HG02870 (cell line): Measurements from ENCODE around the gene PUS10.

Experiments used
- ATAC-seq: cut with Tn5 transposase; IDR thresholded peaks from one replicate; pipeline ENCODE4 v1.9.1; 2021; ENCODE audit warnings: mild to moderate bottlenecking, moderate library complexity; ENCODE audit not compliant: unreplicated experiment

Gene PUS10

DNA sequence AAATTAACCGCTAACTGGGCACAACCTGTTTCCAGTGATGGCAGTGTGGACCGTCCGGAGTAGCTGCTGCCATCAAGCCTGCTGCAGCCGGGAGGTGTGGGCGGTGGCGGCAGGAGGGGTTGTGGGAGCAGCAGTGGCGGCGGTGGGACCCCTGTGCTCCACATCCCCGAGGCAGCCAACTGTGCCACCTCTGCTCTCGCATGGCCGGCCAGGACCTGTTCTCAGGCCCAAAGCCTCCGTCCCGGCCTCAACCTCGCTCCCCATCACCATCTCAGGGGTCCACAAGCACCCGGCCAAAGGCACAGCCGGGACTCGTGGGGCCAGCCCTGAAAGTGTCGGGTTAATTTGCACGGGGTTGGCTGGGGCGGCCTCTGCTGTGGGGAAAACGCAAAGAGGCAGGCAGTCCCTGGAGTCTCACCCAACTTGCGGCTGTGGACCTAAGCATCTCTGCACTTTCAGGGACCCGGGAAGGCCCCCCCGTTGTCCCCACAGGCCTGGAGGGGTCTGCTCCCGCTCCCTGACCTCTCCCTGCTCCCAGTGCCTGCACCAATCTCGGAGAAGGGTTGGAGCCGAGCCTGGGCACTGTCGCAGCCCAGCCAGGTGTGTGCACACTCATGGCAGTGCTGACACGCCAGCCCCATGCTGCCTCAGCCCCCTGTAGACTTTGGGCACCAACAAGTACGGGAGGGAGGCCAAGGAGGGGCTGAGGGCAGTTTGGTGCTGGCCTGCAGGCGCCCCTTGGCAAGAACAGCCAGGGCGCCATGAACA, 45.0 kb downstream of the PUS10 start:
- no peak for ATAC-seq

DNA sequence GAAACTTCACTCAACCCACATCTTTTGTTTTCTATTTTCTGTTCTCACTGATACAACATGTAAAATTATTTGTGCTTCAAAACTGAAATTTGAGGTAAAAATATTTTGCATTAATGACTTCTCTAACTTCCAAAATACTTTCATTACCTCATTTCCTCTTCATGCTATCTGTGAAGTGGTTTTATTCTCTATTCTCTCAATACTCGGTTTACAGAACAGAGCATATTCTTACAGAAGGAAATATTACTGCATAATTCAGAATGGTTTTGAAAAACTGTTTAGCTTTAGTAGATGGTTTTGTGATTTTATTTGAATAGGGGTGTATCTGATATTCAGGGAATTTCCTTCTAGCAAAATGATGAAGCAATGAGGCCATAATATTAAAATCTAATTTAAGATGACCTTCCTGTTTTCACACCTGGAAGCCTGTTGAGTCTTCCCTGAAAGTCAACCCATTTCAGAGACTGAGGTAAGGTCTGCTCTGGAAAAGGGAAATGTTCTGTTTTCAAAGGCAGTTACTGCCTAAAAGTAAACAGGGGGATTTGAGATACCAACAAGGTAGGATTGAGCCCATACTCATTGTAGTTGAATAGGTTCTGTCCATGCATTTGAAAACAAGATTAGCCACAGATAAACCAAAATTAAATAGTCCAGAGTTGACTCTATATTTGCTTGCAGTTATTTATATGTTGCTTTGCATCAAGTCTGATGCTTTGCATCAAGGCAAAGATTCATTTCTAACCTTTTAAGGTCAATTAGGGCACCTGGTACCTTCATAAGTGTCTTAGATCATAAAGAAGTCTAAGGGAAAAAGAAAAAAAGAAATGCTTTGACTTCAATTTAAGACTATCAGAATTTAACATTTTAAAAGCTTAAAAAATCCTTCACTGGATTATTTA, 51.3 kb downstream of the PUS10 start:
- peak; percentile 71 for ATAC-seq

DNA sequence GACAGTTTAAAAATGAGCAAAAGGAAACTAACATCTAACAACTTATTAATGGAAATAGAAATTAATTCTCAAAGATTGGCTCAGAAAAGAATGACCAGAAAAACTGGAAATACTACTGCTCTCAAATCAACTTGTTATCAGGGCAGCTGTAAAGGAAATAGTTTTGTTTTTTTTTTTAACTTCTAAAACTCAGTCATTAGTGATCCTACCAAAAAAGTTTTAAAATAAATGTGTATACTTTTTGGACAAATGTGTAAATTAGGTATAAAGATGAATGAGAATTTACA, 52.6 kb downstream of the PUS10 start:
- ATAC-seq, result no peak

DNA sequence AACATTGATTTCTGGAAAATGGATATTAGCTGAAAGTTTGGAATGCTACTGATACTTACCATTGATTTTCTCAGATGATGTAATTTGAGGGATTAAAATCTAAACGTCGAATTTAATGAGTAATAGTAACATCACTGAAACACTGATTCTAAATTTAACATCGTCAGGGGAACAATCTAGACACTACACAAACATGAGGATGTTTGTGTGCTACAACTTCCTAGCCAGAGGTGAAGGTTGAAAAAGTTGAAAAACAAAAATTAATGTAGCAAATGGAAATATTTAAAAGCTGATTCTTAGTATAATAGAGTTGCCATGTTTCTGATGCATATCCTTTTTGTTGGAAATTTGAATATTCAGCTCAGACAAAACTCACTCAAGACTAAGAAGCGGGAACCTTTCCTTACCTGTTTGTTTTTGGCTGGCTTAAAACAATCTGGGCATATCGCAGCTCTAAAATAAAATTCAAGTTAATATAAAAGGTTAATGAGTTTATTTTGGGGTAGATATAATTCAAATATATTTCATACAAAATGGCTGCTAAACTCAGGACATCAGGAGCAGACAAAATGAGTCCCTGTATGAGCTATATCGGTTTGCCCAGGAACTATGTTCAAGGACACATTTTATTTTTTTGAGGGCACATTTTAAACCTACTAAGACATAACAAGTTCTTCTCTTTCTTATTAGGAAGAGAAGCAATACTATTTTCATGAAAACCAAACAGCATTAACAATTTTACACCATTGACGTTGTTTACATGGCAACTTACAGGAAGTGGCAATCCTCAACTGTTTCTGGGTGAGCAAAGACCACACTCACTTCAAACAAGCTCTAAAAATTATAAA, 53.2 kb downstream of the PUS10 start:
- ATAC-seq, result no peak

DNA sequence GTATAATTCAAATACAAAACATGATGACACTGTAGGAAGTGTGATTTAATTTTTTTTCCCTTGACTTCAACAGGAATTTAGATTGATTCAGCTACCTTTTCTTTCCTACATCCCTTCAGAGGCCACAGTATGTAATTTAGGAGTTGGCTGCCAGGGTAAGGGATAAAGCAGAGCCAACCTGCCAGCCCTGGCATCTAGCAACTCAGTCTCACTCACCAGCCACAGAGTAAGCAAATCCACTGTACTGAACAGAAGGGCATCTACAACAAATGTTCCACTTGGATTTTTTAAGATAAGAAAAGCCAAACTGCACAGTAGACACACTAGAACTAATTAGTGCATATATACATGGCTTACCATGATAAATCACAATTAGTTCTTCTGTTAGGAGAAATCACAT, 54.9 kb downstream of the PUS10 start:
- no peak for ATAC-seq

DNA sequence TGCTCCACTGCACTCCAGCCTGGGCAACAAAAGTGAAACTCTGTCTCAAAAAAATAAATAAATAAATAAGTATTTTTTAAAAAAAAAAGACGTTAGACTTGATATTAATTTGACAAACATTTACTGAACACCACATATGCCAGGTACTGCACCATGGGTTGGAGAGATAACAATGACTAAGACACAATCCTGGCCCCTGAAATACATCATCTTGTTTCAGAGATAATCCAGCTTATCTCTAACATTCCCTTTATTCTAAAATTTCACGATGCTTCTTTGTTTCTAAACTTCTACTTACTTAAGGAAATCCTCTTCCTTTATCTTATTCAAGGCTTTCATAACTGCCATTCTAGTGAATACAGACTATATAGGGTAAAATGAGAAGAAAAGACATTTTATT, 55.5 kb downstream of the PUS10 start:
- no peak for ATAC-seq

DNA sequence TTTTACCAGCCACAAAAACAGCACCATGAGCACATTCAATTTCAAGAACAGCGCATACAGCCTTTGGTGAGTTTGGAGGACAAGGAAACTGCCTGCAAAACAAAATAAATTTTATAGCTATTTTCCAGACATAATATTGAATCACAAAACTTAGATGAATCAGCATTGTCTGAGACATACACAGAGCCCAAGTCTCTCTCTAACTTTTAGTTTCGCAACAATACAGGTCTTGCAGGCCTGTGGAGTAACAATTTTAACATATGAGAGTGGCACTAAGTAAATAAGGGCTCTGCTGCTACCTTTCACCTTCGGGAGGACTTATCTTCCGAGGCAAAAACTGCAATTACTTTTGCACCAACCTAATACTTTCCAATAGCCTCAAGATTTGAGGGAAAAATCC, 56.6 kb downstream of the PUS10 start:
- no peak for ATAC-seq

DNA sequence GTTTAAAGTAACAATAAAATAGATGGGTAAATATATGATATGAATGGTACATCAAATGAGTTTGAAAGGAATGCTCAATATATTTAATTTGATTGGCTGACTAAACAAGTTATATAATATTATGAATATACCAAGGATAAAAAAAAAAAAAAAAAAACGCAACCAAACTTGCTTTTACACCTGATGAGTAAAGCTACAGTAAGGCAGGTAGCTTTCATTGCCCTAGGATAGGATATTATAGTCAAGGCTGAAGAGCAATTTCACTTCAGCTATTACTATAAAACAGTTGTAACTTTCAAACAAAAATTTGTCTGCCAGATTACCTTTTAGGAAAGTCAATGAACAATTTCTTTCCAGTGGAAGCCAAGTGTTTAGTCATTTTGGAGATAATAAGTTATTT, 57.3 kb downstream of the PUS10 start:
- ATAC-seq, result no peak

DNA sequence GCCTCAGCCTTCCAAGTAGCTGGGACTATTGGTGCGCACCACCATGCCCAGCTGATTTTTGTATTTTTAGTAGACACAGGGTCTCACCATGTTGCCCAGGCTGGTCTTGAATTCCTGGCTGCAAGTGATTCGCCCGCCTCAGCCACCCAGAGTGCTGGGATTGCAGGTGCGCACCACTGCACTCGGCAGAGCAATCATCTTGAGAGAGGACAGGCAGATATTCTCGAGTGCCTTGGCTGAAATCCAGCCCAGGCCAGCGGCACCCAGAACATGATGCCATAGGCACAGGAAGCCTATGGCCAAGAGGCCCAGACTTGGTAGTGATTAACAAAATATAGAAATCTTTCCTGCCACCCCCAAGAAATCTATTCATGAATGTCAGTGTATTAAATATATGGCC, 58.6 kb downstream of the PUS10 start:
- ATAC-seq, result no peak

DNA sequence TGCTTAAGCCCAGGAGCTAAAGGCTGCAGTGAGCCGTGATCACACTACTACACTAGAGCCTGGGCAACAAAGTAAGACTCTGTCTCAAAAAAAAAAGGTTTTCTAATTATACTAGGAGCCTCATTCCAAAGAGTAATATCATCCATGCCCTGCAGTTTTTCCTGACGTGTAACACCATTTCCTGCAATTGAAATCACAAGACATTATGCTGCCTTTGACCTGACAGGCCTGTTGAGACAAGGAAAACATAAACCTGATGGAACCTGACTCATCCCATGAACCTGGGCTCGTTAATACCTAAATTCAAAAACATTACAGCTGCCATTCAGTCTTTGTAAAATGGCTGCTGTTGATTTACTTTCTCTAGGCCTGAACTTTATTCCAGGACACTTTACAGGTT, 59.3 kb downstream of the PUS10 start:
- ATAC-seq, result no peak

DNA sequence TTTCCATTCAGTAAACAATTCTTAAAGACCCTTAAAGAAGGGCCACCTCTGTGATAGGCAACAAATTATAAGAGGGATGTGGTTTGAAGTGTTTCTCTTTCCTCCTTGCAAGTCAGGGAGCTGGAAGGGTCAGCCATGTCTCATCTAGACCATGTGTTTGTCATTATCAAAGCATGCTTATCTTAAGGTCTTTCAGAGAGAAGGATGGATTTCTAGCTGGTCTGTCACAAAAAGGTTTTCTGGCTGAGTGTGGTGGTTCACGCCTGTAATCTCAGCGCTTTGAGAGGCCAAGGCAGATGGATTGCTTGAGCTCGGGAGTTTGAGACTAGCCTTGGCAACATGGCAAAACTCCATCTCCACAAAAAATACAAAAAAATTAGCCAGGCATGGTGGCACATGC, 59.7 kb downstream of the PUS10 start:
- ATAC-seq, result no peak

DNA sequence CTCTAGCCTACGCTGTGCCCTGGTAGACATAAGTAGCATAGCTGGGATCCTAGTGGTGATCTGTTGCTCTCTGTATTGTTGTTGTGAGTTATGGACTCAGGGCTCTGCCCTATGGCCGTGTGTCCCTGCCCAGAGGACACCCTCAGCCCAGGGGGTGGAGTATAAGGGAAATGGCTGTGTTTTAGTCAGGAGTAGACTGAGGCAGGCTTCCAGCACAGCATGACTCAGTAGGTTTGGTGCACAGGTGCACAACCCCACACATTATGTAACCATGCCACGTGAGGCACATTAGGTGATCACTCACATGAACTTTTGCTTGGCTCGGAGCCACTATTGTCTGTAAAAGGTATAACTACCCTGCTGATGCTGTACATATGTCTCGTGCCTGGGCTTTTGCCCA, 60.4 kb downstream of the PUS10 start:
- no peak for ATAC-seq

DNA sequence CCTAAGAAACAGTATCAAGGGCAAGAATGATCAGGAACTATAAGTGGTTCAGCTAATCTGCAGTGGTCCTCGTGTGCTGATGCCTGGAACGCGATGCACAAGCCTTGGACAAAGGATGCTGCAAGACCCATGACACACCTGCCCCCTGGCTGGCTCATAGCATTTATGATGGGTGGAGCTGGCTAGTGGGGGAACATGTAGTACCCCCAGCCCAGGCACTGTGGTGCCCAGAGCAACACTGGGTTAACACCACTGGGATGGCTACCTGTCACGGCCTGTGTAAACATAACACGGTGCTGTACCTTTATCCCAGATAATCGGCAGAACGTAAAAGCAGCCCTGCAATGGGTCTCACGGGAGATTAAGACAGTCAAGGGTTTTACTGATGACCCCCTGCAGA, 60.8 kb downstream of the PUS10 start:
- no peak for ATAC-seq

DNA sequence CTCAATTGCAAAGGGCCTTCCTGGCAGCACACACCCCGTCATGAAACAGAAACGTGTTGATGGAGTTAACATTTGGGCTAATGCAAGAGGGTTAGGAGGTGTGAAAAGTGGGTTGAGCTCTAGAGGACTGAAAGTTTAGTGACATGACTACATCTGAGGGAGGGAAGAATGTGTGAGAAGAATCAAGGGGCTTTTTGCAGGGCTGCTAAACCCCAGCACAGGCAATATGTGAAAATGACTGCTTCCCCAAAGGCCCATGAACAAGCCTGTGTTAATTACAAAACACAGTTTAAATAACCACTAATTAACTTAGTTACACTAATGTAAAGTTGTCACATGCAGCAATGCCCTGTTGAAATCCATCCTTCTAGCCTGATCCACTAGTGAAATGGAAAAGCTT, 63.9 kb downstream of the PUS10 start:
- ATAC-seq, result no peak

DNA sequence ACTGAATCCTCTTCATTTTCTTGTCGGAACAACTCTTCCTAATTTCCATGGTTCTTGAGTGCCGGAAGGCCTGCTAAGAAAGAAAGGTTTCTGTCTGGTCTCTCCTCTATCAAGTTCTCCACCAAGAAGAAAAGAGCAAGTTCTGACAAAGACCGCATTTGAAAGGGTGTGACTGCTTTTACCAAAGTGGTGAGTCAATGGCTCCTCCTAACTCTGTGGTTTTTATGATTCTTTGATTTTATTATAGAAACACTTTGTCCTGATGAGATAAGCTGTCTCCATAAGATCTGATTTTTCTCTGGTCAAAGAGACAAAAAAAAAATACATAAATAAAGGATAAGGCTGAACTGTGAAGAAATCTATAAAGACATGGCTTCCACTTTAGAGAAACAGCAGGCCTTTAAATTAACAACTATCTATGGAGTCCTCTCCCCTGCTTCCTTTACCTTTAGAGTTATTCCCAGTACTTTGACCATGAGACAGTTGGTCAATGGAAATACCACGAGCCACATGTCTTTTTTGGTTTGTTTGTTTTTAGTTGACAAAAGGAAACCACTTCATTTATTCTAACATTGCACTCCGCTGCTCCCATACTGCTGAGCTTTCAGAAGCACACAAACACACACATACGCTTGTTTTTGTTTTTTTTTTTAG, 69.0 kb downstream of the PUS10 start:
- no peak for ATAC-seq

DNA sequence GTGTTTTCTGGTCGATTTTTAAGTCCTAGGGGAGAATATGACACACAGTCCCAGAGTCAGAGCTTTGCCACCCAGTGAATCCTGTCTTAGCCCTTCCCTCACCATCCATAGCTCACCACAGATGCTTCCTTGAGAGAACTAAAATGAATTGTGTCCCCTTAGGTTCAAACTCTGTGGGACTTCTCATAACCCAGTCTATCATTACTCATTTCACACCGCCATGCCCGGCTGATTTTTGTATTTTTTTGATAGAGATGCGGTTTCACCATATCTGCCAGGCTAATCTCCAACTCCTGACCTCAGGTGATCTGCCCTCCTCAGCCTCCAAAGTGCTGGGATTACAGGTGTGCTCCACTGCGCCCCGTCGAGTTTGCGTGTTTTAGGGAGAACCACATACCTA, 69.9 kb downstream of the PUS10 start:
- ATAC-seq, result no peak

DNA sequence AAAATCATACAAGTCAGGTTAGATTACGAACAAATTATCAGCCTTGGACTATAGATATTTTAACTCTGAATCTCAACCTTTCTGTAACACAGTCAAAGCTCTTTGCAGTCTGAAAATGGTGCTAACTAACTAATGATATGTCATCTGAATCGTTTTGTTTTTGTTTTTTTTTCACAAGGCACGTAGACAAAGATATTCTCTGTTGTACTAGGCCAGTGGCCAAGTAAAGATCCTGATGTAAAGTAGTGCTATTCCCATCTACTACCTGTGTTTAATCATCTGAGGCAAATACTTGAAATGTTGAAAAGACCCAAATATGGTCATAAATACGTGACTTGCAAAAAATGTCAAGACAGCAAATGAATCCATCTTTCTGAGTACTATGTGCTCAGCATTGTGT, 71.0 kb downstream of the PUS10 start:
- ATAC-seq, result no peak

DNA sequence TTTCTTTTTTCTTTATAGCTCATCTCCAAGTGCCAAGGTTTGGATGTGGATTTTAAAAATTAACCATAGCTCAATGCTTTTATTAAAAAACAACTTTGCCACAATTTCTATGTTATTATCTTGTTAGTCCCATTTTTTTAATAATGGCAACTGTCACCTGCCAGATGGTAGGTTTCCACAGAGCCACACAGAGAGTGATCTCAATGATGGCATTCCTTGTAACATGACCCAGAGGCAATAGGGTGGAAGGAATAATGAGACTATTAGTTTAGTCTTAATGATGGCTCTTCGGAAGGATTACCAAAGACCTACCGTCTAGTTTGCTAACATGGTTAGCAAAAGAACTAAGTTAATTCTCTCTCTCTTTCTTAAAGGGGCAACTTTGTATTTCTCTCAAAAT, 72.7 kb downstream of the PUS10 start:
- ATAC-seq, result no peak

DNA sequence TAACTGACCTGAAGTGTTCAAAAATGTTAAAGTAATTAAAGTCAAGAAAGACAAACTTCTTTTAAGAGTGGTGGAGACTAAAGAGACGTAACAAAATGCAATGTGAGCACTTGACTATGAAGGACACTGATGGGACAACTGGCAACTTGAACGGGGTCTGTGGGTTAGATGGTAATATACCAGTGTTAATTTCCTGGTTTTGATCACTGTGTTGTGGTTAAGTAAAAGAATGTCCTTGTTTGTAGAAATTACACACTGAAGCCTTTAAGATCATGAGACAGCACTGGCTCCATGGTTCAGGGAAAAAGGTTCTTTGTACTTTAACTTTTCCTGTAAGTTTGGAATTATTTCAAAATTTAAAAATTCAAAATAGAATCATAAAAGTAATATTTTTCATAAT, 78.4 kb downstream of the PUS10 start:
- no peak for ATAC-seq

DNA sequence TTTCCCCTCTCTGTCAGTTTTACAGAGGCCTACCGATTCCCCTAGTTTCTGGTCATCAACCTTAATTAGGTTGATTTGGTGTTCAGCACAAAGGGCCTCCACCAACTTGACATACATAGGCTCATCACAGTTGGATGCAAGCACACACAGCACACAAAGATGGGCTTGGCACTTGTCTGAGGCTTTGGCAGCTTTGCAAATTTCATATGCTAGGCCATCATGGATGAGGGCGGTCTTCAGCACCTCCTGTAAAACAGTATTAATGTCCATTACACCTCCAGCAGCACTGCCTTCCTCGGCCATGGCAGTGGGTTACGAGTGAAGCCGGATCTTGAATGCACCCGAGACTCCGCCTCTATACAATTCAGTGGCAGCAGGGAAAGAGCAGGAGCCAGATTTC, 79.8 kb downstream of the PUS10 start:
- no peak for ATAC-seq

DNA sequence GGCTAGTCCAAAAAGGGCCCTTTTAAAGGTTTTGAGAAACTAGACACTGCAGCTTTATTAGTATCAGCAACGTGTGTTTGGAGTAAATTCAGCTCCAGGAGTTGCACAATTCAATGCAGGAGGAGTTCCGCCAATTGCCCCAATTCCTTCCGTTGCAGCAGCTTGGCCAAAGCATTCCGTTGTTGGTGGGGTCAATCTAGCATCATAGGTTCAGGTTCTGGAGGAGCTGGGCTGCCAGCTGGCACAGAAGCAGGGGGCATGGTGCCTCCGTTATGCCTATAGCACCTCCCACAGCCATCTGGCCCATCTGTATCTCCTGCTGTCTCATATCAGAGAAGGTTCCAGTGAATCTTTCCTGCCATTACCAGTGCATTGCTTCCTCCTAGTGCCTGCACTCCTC, 81.3 kb downstream of the PUS10 start:
- ATAC-seq, result no peak
